Ovary (tissue), 3 donors: ENCODE measurements around the gene CEP112.

Source experiments
- EP300 ChIP-seq: sonication (generic); formaldehyde crosslinking; IDR thresholded peaks from one replicate; pipeline ENCODE4 v1.6.1; 2017; ENCODE audit warnings: antibody characterized with exemption
- POLR2A ChIP-seq: fragments of 450-650 bp; IDR thresholded peaks from one replicate; pipeline ENCODE4 v1.6.1; 2017; ENCODE audit warnings: antibody characterized with exemption, mild to moderate bottlenecking, moderate library complexity
- TF ChIP-seq, protein P1 (sequence below), 3 donors: fragments of 450-650 bp in 2 of 3; fragments of 200-600 bp in 1 of 3; IDR thresholded peaks; one replicate each; pipeline versions ENCODE4 v1.5.1 to v1.8.0; 2016 to 2022; ENCODE audit warnings: antibody characterized with exemption in 3 of 3, mild to moderate bottlenecking in 1 of 3
- donor health status: DM: no; HTN: no; CAD: no.

- TF ChIP-seq, protein P1, sequence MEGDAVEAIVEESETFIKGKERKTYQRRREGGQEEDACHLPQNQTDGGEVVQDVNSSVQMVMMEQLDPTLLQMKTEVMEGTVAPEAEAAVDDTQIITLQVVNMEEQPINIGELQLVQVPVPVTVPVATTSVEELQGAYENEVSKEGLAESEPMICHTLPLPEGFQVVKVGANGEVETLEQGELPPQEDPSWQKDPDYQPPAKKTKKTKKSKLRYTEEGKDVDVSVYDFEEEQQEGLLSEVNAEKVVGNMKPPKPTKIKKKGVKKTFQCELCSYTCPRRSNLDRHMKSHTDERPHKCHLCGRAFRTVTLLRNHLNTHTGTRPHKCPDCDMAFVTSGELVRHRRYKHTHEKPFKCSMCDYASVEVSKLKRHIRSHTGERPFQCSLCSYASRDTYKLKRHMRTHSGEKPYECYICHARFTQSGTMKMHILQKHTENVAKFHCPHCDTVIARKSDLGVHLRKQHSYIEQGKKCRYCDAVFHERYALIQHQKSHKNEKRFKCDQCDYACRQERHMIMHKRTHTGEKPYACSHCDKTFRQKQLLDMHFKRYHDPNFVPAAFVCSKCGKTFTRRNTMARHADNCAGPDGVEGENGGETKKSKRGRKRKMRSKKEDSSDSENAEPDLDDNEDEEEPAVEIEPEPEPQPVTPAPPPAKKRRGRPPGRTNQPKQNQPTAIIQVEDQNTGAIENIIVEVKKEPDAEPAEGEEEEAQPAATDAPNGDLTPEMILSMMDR (IDR thresholded peaks at IDR 0.05): no peak
- TF ChIP-seq EP300 (no peak), POLR2A (no peak)
Measured at GRCh38 chr17:65598746-65599145, 593.2 kb downstream of the CEP112 start.
